HCT116 (cell line): Measurements from ENCODE around the gene PKHD1. TPM values are rescaled to one million over a fixed set of nuclear protein-coding genes. Genes with fewer than 3 reads are reported as not detected.

Experiments
- ATAC-seq: fragments of 200-7000 bp; cut with Tn5 transposase; 2 replicates; pipeline ENCODE4 v1.9.1; 2020; ENCODE audit warnings: mild to moderate bottlenecking, moderate library complexity
- BruUV-seq: library from RNA; stranded (reverse); fragments of 400-500 nt; replicated peaks from 2 replicates; lab custom pipeline; 2021; lab: Mats Ljungman, UMichigan
- CTCF ChIA-PET: fragments of 300-600 bp; sonication (Branson Sonifier 250); formaldehyde crosslinking; loops from one replicate; lab custom pipeline; 2021; ENCODE audit warnings: antibody characterized with exemption; lab: Charles Lee
- POLR2A ChIA-PET: fragments of 300-600, 350-600 bp; sonication (Branson Sonifier 250); formaldehyde crosslinking; loops from one replicate; lab custom pipeline; 2021; ENCODE audit warnings: antibody characterized with exemption; lab: Charles Lee
- RAD21 ChIA-PET, 2 experiments: fragments of 300-600 bp; sonication (Branson Sonifier 250); formaldehyde crosslinking; loops; one replicate each; lab custom pipeline; 2023; ENCODE audit warnings: low total read pairs in 2 of 2; ENCODE audit not compliant: uncharacterized antibody in 2 of 2, unreplicated experiment in 2 of 2, low non-redundant PET in 1 of 2; lab: Charles Lee
- DNase-seq: peaks from one replicate; pipeline ENCODE4 v3.0.0-alpha.2; 2010; ENCODE audit warnings: low read depth, low spot score
- H2AFZ ChIP-seq: fragments of 200-600 bp; shearing (Covaris generic), sonication (generic); 2 replicates; pipeline ENCODE4 v1.6.1; 2017; ENCODE audit warnings: low read depth, mixed run types, mixed read lengths, antibody characterized with exemption, low read length; ENCODE audit not compliant: poor library complexity, severe bottlenecking
- H3K27ac ChIP-seq: 2 replicates; pipeline ENCODE4 v1.5.1; 2012; ENCODE audit warnings: low read depth, low read length
- H3K27me3 ChIP-seq: fragments of 200-600 bp; sonication (generic); 2 replicates; pipeline ENCODE4 v1.6.1; 2016; ENCODE audit warnings: mixed run types, low read length, mixed read lengths; ENCODE audit not compliant: insufficient read depth
- H3K36me3 ChIP-seq, 2 experiments: fragments of 200-500 bp in 1 of 2; fragments of 200-600 bp in 1 of 2; sonication (Bioruptor generic) in 1 of 2; sonication (generic) in 1 of 2; 2 replicates each; pipeline versions ENCODE4 v1.5.1 to v1.6.1; 2014 to 2016; ENCODE audit warnings: low read length in 2 of 2, inconsistent platforms in 1 of 2, mixed read lengths in 1 of 2, mixed run types in 1 of 2; ENCODE audit not compliant: insufficient read depth in 2 of 2, control insufficient read depth in 1 of 2
- H3K4me1 ChIP-seq, 2 experiments: fragments of 200-600 bp in 1 of 2; sonication (generic) in 1 of 2; 2 replicates each; pipeline versions ENCODE4 v1.5.1 to v1.6.1; 2012 to 2017; ENCODE audit warnings: low read length in 2 of 2, inconsistent platforms in 1 of 2, mild to moderate bottlenecking in 1 of 2, mixed read lengths in 1 of 2, mixed run types in 1 of 2, moderate library complexity in 1 of 2; ENCODE audit not compliant: insufficient read depth in 2 of 2, control insufficient read depth in 1 of 2
- H3K4me2 ChIP-seq: fragments of 200-600 bp; sonication (generic); 2 replicates; pipeline ENCODE4 v1.6.1; 2017; ENCODE audit warnings: mixed run types, low read length, mixed read lengths
- H3K4me3 ChIP-seq, 2 experiments: fragments of 200-600 bp in 1 of 2; sonication (generic) in 1 of 2; replicated peaks in 1 of 2; 2 replicates each; pipeline ENCODE4 v1.5.1; 2011 to 2016; ENCODE audit warnings: low read length in 2 of 2, control low read depth in 1 of 2, low read depth in 1 of 2, mild to moderate bottlenecking in 1 of 2, mixed read lengths in 1 of 2, mixed run types in 1 of 2
- H3K79me2 ChIP-seq: fragments of 200-600 bp; sonication (generic); 2 replicates; pipeline ENCODE4 v1.6.1; 2017; ENCODE audit warnings: mild to moderate bottlenecking, mixed run types, low read length, moderate library complexity, mixed read lengths; ENCODE audit not compliant: insufficient read depth
- H3K9ac ChIP-seq: fragments of 200-600 bp; sonication (generic); 2 replicates; pipeline ENCODE4 v1.6.1; 2016; ENCODE audit warnings: low read length, mixed read lengths
- H3K9me2 ChIP-seq: fragments of 200-600 bp; sonication (generic), shearing (Covaris generic); 2 replicates; pipeline ENCODE4 v1.6.1; 2017; ENCODE audit warnings: mixed run types, mild to moderate bottlenecking, moderate library complexity; ENCODE audit not compliant: insufficient read depth
- H3K9me3 ChIP-seq, 2 experiments: fragments of 200-500 bp in 1 of 2; fragments of 200-600 bp in 1 of 2; sonication (Bioruptor generic) in 1 of 2; sonication (generic) in 1 of 2; 2 replicates each; pipeline ENCODE4 v1.6.1; 2014 to 2017; ENCODE audit warnings: low read length in 2 of 2, mixed read lengths in 2 of 2, inconsistent platforms in 1 of 2, low read depth in 1 of 2, mild to moderate bottlenecking in 1 of 2, mixed run types in 1 of 2, moderate library complexity in 1 of 2; ENCODE audit not compliant: control insufficient read depth in 1 of 2, insufficient read depth in 1 of 2
- H4K20me1 ChIP-seq: fragments of 200-600 bp; sonication (generic), shearing (Covaris generic); 2 replicates; pipeline ENCODE4 v1.6.1; 2017; ENCODE audit warnings: mixed run types, mild to moderate bottlenecking, moderate library complexity; ENCODE audit not compliant: insufficient read depth
- CBX3 ChIP-seq: IDR thresholded peaks from 2 replicates; pipeline ENCODE4 v1.6.1; 2012; ENCODE audit warnings: low read depth
- CEBPB ChIP-seq: IDR thresholded peaks from 2 replicates; pipeline ENCODE4 v1.6.1; 2012; ENCODE audit warnings: low read depth
- EGR1 ChIP-seq: IDR thresholded peaks from 2 replicates; pipeline ENCODE4 v1.6.1; 2012; ENCODE audit warnings: low read depth
- ELF1 ChIP-seq: IDR thresholded peaks from 2 replicates; pipeline ENCODE4 v1.6.1; 2012; ENCODE audit warnings: low read depth, borderline replicate concordance
- EZH2 ChIP-seq: fragments of 200-600 bp; sonication (generic); IDR thresholded peaks from 2 replicates; pipeline ENCODE4 v1.6.1; 2017; ENCODE audit warnings: antibody characterized with exemption, mixed run types
- EZH2phosphoT487 ChIP-seq: fragments of 200-600 bp; IDR thresholded peaks from 2 replicates; pipeline ENCODE4 v1.6.1; 2018; ENCODE audit warnings: antibody characterized with exemption, borderline replicate concordance
- FOSL1 ChIP-seq: IDR thresholded peaks from 2 replicates; pipeline ENCODE4 v1.6.1; 2012; ENCODE audit warnings: low read depth
- JUND ChIP-seq: IDR thresholded peaks from 2 replicates; pipeline ENCODE4 v1.6.1; 2012
- POLR2A ChIP-seq: IDR thresholded peaks from 2 replicates; pipeline ENCODE4 v1.7.0; 2011; ENCODE audit warnings: borderline replicate concordance; ENCODE audit not compliant: insufficient read depth, insufficient read length; ENCODE audit errors: extremely low read depth
- POLR2AphosphoS5 ChIP-seq: IDR thresholded peaks from 2 replicates; pipeline ENCODE4 v1.6.1; 2011; ENCODE audit warnings: mild to moderate bottlenecking, low read depth, low read length, moderate library complexity
- RAD21 ChIP-seq: IDR thresholded peaks from 2 replicates; pipeline ENCODE4 v1.6.1; 2012; ENCODE audit warnings: low read depth, mild to moderate bottlenecking
- REST ChIP-seq: IDR thresholded peaks from 2 replicates; pipeline ENCODE4 v1.6.1; 2012; ENCODE audit warnings: low read depth
- SIN3A ChIP-seq: IDR thresholded peaks from 2 replicates; pipeline ENCODE4 v1.6.1; 2012; ENCODE audit warnings: low read depth
- SP1 ChIP-seq: IDR thresholded peaks from 2 replicates; pipeline ENCODE4 v1.6.1; 2012; ENCODE audit warnings: low read depth
- TCF7L2 ChIP-seq: IDR thresholded peaks from 2 replicates; pipeline ENCODE4 v1.7.0; 2011; ENCODE audit warnings: borderline replicate concordance, inconsistent platforms; ENCODE audit not compliant: insufficient read depth, insufficient read length; ENCODE audit errors: extremely low read depth
- ZFX ChIP-seq: fragments of 450-650 bp; IDR thresholded peaks from 2 replicates; pipeline ENCODE4 v1.6.1; 2017
- ZNF274 ChIP-seq: fragments of 200-500 bp; sonication (Bioruptor generic); IDR thresholded peaks from 2 replicates; pipeline ENCODE4 v1.6.1; 2014; ENCODE audit warnings: mild to moderate bottlenecking, low read depth, low read length, inconsistent platforms
- intact Hi-C: fragments of 100-400 bp; cut with micrococcal nuclease; formaldehyde crosslinking; loops from 2 replicates; pipeline ENCODE4 v1.10.0; 2022
- total RNA-seq: library from RNA; stranded (reverse); gene quantifications from one replicate; pipeline ENCODE4 v1.2.1, GENCODE V29; 2021; ENCODE audit not compliant: unreplicated experiment
- TF ChIP-seq, protein P1 (sequence below), 3 experiments: fragments of 200-600 bp in 1 of 3; sonication (generic) in 1 of 3; IDR thresholded peaks in 2 of 3; conservative IDR thresholded peaks in 1 of 3; 2 replicates each; pipeline ENCODE4 v1.5.1; 2012 to 2017; ENCODE audit warnings: low read depth in 2 of 3, low read length in 2 of 3, antibody characterized with exemption in 1 of 3, borderline replicate concordance in 1 of 3, control low read depth in 1 of 3, mild to moderate bottlenecking in 1 of 3, mixed read lengths in 1 of 3, mixed run types in 1 of 3, moderate library complexity in 1 of 3; ENCODE audit not compliant: insufficient read depth in 1 of 3
- TF ChIP-seq, protein P2 (sequence below): IDR thresholded peaks from 2 replicates; pipeline ENCODE4 v1.6.1; 2012
- TF ChIP-seq, protein P3 (sequence below): IDR thresholded peaks from 2 replicates; pipeline ENCODE4 v1.6.1; 2012

Gene PKHD1
- total RNA-seq, 1 experiment from 2014 or later: not detected

GRCh38 chr6:51824940-51825339, 262.5 kb downstream of the PKHD1 start:
- no peaks in the 10 kb centered on the region for H3K36me3 ChIP-seq
- H3K4me3 ChIP-seq: no peak overlapping the region
- H3K27me3 ChIP-seq: no peaks in the 10 kb centered on the region
- H4K20me1 ChIP-seq: no peaks in the 10 kb centered on the region
- no peak overlapping the region for H3K4me2 ChIP-seq
- no peak for DNase-seq
- no peaks in the 10 kb centered on the region for H3K4me1 ChIP-seq
- H3K9me3 ChIP-seq: no peaks in the 10 kb centered on the region
- H3K9me2 ChIP-seq: no peaks in the 10 kb centered on the region
- ChIA-PET CTCF (no interaction called here), POLR2A (no interaction called here), RAD21 (no interaction called here)
- TF ChIP-seq CEBPB (no peak), ZNF274 (no peak), EZH2phosphoT487 (no peak), POLR2AphosphoS5 (no peak), TCF7L2 (no peak), RAD21 (no peak), FOSL1 (no peak), SIN3A (no peak), JUND (no peak), ELF1 (no peak), EZH2 (no peak), CBX3 (no peak), POLR2A (no peak), REST (no peak), EGR1 (no peak), SP1 (no peak), ZFX (no peak)
- TF ChIP-seq, protein P1, sequence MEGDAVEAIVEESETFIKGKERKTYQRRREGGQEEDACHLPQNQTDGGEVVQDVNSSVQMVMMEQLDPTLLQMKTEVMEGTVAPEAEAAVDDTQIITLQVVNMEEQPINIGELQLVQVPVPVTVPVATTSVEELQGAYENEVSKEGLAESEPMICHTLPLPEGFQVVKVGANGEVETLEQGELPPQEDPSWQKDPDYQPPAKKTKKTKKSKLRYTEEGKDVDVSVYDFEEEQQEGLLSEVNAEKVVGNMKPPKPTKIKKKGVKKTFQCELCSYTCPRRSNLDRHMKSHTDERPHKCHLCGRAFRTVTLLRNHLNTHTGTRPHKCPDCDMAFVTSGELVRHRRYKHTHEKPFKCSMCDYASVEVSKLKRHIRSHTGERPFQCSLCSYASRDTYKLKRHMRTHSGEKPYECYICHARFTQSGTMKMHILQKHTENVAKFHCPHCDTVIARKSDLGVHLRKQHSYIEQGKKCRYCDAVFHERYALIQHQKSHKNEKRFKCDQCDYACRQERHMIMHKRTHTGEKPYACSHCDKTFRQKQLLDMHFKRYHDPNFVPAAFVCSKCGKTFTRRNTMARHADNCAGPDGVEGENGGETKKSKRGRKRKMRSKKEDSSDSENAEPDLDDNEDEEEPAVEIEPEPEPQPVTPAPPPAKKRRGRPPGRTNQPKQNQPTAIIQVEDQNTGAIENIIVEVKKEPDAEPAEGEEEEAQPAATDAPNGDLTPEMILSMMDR (IDR thresholded peaks at IDR 0.05 in 2 of 3, conservative IDR thresholded peaks at IDR 0.05 in 1 of 3; ENCODE audit: borderline replicate concordance in 1 of 3, insufficient read depth in 1 of 3, low read depth in 2 of 3, low read length in 2 of 3): no peak
- TF ChIP-seq, protein P2, sequence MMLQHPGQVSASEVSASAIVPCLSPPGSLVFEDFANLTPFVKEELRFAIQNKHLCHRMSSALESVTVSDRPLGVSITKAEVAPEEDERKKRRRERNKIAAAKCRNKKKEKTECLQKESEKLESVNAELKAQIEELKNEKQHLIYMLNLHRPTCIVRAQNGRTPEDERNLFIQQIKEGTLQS: no peak
- TF ChIP-seq, protein P3, sequence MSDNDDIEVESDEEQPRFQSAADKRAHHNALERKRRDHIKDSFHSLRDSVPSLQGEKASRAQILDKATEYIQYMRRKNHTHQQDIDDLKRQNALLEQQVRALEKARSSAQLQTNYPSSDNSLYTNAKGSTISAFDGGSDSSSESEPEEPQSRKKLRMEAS: no peak
- H3K79me2 ChIP-seq: no peaks in the 10 kb centered on the region
- ATAC-seq: no peak
- BruUV-seq: no TSS peak
- intact Hi-C loops: no loop called here
- H3K9ac ChIP-seq: no peak overlapping the region
- H2AFZ ChIP-seq: no peak overlapping the region
- no peak overlapping the region for H3K27ac ChIP-seq
